ENCODE data around the gene ANKRD10.

DNA sequence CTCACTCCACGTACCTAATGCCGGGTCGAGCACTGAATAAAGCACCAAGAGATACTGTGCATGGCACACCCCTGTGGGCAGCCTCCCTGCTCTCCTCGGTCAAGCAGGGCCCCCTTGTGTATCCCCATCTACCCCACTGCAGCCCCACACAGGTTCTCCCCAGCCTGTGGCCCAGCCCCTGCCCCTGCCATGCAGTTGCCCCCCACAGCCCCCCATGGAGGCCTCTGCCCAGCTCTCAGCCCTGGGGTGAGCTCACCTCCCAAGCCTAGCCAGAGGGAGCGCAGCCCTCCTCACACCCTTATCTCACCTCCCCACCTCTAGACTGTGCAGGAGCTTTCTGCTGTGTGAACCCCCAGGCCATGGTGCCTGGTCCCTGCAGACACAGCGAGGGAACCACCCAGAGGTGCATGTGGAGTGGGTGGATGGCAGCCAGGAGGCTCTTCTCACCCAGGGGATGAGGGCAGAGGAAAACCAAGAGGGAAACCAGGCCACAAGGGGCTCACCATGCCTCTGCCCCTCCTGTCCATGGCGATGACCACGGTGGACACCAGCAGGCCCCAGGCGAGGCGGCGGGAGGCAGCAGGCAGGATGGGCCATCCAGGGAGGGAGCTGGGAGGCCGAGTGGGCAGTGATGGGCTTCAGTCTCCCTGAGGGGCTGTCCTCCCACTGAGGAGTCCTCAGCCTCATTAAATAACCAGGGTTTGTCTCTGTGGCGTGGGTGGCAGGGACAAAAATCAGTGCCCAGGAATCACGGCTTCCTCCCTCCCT lies 83.2 kb downstream of the ANKRD10 start:
- TF ChIP-seq, protein P1, sequence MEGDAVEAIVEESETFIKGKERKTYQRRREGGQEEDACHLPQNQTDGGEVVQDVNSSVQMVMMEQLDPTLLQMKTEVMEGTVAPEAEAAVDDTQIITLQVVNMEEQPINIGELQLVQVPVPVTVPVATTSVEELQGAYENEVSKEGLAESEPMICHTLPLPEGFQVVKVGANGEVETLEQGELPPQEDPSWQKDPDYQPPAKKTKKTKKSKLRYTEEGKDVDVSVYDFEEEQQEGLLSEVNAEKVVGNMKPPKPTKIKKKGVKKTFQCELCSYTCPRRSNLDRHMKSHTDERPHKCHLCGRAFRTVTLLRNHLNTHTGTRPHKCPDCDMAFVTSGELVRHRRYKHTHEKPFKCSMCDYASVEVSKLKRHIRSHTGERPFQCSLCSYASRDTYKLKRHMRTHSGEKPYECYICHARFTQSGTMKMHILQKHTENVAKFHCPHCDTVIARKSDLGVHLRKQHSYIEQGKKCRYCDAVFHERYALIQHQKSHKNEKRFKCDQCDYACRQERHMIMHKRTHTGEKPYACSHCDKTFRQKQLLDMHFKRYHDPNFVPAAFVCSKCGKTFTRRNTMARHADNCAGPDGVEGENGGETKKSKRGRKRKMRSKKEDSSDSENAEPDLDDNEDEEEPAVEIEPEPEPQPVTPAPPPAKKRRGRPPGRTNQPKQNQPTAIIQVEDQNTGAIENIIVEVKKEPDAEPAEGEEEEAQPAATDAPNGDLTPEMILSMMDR (IDR thresholded peaks at IDR 0.05), result no peak
- TF ChIP-seq POLR2A (IDR thresholded peaks at IDR 0.05), result no peak
